ENCODE results near the gene PTPRJ. TPM values are rescaled to one million over a fixed set of nuclear protein-coding genes. Genes with fewer than 3 reads are reported as not detected.

PTPRJ gene
- total and polyA plus RNA-seq, 3 donors from 2014 or later = 4.3 to 8.2 (median 6.6) TPM

- DNase-seq = no peak
- Histone ChIP-seq H3K27ac (no peak overlapping the region), H3K36me3 (ENCODE audit: low read depth, missing control alignments) (no peaks in the 10 kb centered on the region), H3K4me3 (no peak overlapping the region), H3K4me1 (no peaks in the 10 kb centered on the region), H3K9me3 (no peaks in the 10 kb centered on the region), H3K27me3 (no peaks in the 10 kb centered on the region)
- TF ChIP-seq POLR2A (IDR thresholded peaks at IDR 0.05) (no peak), CTCF (IDR thresholded peaks at IDR 0.05) (no peak)
- whole genome bisulfite sequencing, 2 donors = 70 to 78% methylated on average over 2 of the region's 2 CpGs
- intact Hi-C loops (cut with DNase I; ENCODE audit: low total_unique reads) = no loop called here
Measured at GRCh38 chr11:48003926-48004325, 23.6 kb downstream of the PTPRJ start.

DNA sequence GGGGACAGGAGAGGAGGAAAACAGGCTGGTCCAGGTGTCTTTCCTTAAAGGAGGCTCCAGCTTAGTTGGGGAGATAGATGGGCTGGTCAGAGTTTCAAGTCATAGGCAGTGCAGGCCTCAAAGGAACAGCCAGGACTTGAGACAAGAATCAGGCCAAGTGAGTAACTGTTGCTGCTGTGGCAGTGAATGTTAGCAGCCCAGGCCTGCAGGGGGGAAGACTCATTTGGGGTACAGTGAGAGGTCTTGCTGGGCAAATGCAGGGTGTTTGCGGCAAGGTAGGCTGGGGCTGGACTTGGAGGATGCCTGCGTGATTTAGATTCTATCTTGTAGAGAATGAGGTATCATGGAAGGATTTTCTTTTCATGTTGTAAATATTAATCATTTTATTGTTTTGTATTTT is 24.1 kb downstream of the PTPRJ start:
- no peaks in the 10 kb centered on the region for H3K36me3 ChIP-seq (ENCODE audit: low read depth, missing control alignments)
- WGBS, 2 donors = 93 to 95% methylated on average over 2 of the region's 2 CpGs

DNA sequence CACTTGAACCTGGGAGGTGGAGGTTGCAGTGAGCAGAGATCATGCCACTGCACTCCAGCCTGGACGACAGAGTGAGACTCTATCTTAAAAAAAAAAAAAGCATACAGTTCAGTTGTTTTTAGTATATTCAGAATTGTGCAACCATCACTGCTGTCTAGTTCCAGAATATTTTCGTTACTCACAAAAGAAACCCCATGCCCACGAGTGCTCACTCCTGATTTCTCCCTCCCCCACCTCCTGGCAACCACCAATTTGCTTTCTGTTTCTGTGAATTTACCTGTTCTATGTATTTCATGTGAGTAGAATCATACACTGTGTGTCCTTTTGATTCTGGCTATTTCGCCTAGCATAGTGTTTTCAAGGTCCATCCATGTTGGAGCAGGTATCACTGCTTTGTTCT is 24.8 kb downstream of the PTPRJ start:
- no peak for TF ChIP-seq POLR2A (IDR thresholded peaks at IDR 0.05)
- TF ChIP-seq CTCF (IDR thresholded peaks at IDR 0.05) = no peak
- H3K36me3 ChIP-seq (ENCODE audit: low read depth, missing control alignments) = no peaks in the 10 kb centered on the region
- H3K27me3 ChIP-seq = no peaks in the 10 kb centered on the region
- H3K9me3 ChIP-seq = no peaks in the 10 kb centered on the region
- no peak for DNase-seq
- no peak overlapping the region for H3K4me3 ChIP-seq
- H3K4me1 ChIP-seq = no peaks in the 10 kb centered on the region
- H3K27ac ChIP-seq = no peak overlapping the region
- intact Hi-C loops (cut with DNase I; ENCODE audit: low total_unique reads) = no loop called here
- 69 to 83% methylated on average over 4 of the region's 4 CpGs for WGBS, 2 donors

More for the DNA sequence above, 24.1 kb downstream of the PTPRJ start:
- TF ChIP-seq CTCF (IDR thresholded peaks at IDR 0.05) (no peak), POLR2A (IDR thresholded peaks at IDR 0.05) (no peak)
- no peaks in the 10 kb centered on the region for H3K9me3 ChIP-seq
- no peaks in the 10 kb centered on the region for H3K4me1 ChIP-seq
- no peak overlapping the region for H3K4me3 ChIP-seq
- no peak for DNase-seq
- no peak overlapping the region for H3K27ac ChIP-seq
- no peaks in the 10 kb centered on the region for H3K27me3 ChIP-seq
- intact Hi-C loops (cut with DNase I; ENCODE audit: low total_unique reads) = no loop called here

DNA sequence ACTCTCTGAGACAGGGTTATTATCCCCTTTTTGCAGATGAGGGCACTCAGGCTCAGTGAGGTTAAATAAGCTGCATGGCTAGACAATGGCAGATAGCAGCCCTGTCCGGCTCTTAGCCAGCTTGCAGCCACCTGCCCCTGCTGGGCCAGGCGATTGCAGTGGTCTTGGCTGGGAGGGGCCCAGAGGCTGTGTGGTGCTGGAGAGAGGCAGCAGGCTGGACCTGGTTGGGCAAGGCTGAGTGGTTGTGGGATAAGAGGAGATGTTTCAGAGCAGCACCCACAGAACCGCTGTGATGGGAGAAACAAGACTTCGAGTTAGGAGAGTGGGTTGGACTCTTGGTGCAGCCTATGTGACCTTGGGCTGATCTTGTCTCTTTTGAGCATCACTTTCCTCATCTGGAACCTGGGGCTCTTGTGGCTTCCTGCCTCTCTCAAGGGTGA is 25.5 kb downstream of the PTPRJ start:
- no peak overlapping the region for H3K27ac ChIP-seq
- no peak for DNase-seq
- H3K36me3 ChIP-seq (ENCODE audit: low read depth, missing control alignments) = no peaks in the 10 kb centered on the region
- 78 to 80% methylated on average over 3 to 4 of the region's 4 CpGs for WGBS, 2 donors
- TF ChIP-seq CTCF (IDR thresholded peaks at IDR 0.05) (no peak), POLR2A (IDR thresholded peaks at IDR 0.05) (no peak)
- H3K27me3 ChIP-seq = no peaks in the 10 kb centered on the region
- intact Hi-C loops (cut with DNase I; ENCODE audit: low total_unique reads) = no loop called here
- no peaks in the 10 kb centered on the region for H3K4me1 ChIP-seq
- no peak overlapping the region for H3K4me3 ChIP-seq
- no peaks in the 10 kb centered on the region for H3K9me3 ChIP-seq

DNA sequence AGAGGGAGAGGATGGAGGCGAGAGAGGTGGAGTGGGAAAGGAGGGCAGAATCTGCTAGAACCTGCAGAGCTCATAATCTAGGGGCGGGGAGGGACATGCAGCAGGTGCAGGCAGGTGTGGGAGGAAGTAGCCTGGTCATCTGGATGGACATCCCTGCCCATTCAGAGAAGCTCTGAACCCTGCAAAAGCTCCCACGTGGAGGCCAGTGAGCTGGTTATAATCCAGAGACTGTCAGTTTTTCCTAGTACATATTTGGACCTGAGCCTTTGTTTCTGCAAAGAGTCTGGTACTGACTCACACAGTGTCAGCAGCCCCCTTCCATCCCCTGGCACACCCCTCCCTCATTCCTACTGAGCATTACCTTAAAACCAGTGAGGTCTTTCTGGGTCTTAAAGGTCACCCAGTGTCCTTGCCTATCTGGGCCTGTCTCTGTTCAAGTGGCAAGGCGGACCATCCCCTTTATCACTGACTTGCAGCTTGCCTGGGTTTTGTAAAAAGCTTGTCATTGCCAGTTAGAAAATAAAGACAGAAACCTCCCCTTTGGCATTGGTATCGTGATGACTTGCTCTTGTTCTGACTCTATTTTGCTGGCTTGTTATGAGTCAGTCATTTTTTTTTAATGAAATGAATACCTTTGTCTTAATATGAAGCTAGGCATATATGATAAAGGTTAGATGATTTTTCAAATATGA is 26.1 kb downstream of the PTPRJ start:
- TF ChIP-seq CTCF (IDR thresholded peaks at IDR 0.05) = no peak
- TF ChIP-seq POLR2A (IDR thresholded peaks at IDR 0.05) = no peak
- H3K36me3 ChIP-seq (ENCODE audit: low read depth, missing control alignments) = no peaks in the 10 kb centered on the region
- DNase-seq = no peak
- H3K4me1 ChIP-seq = no peaks in the 10 kb centered on the region
- H3K27ac ChIP-seq = no peak overlapping the region
- intact Hi-C loops (cut with DNase I; ENCODE audit: low total_unique reads) = no loop called here
- 76 to 77% methylated on average over 5 of the region's 5 CpGs for WGBS, 2 donors
- H3K4me3 ChIP-seq = no peak overlapping the region
- no peaks in the 10 kb centered on the region for H3K27me3 ChIP-seq
- no peaks in the 10 kb centered on the region for H3K9me3 ChIP-seq
